HepG2 (cell line): ENCODE results near the gene SHLD3. TPM values are rescaled to one million over a fixed set of nuclear protein-coding genes. Genes with fewer than 3 reads are reported as not detected.
"Not testable (repeated sequence)": the region's sequence is repeated elsewhere in the genome, so short reads cannot be mapped to it uniquely, and the experiment has no call there.

Experiments
- ATAC-seq: fragments of 200-7000 bp; cut with Tn5 transposase; 3 replicates; pipeline ENCODE4 v1.9.1; 2020; ENCODE audit warnings: mild to moderate bottlenecking, moderate library complexity
- BruUV-seq: library from RNA; stranded (reverse); fragments of 400-500 nt; replicated peaks from 2 replicates; lab custom pipeline; 2021; lab: Mats Ljungman, UMichigan
- CTCF ChIA-PET: fragments of 300-600 bp; formaldehyde crosslinking; extraction: SDS; loops from one replicate; lab custom pipeline; 2021; ENCODE audit warnings: low total read pairs, inconsistent platforms, low intra/inter-chr PET ratio; lab: Yijun Ruan, JAX
- POLR2A ChIA-PET: fragments of 350-600 bp; sonication (Branson Sonifier 250); formaldehyde crosslinking; loops from one replicate; lab custom pipeline; 2020; ENCODE audit warnings: antibody characterized with exemption, inconsistent platforms; lab: Yijun Ruan, JAX
- DNase-seq: peaks from one replicate; pipeline ENCODE4 v3.0.0-alpha.2; 2015; ENCODE audit warnings: low spot score
- FAIRE-seq: peaks from 3 replicates; lab custom pipeline; 2011; peaks lifted over from hg19 to GRCh38; lab: Jason Lieb, UNC
- H2AFZ ChIP-seq: one replicate; pipeline ENCODE4 v1.6.1; 2011; ENCODE audit warnings: low read length, inconsistent platforms
- H3K27ac ChIP-seq: fragments of 300-600 bp; 3 replicates; pipeline ENCODE4 v1.8.0; 2011; ENCODE audit warnings: mixed run types, mild to moderate bottlenecking, mixed read lengths, low read length, inconsistent platforms; ENCODE audit not compliant: insufficient read depth; ENCODE audit errors: extremely low read length
- H3K27me3 ChIP-seq, 2 experiments: fragments of 200-600 bp in 1 of 2; 2 replicates in 1 of 2; 3 replicates in 1 of 2; pipeline versions ENCODE4 v1.6.0 to v1.8.0; 2011; ENCODE audit warnings: low read length in 2 of 2, mild to moderate bottlenecking in 2 of 2, moderate library complexity in 2 of 2, inconsistent platforms in 1 of 2; ENCODE audit not compliant: insufficient read depth in 2 of 2, control insufficient read depth in 1 of 2
- H3K36me3 ChIP-seq, 2 experiments: fragments of 200-600 bp in 1 of 2; replicated peaks in 1 of 2; 2 replicates in 1 of 2; 3 replicates in 1 of 2; pipeline versions ENCODE4 v1.5.1 to v1.8.0; 2011; ENCODE audit warnings: low read length in 2 of 2, inconsistent platforms in 1 of 2; ENCODE audit not compliant: insufficient read depth in 2 of 2, control insufficient read depth in 1 of 2
- H3K4me1 ChIP-seq: 2 replicates; pipeline ENCODE4 v1.5.1; 2012; ENCODE audit warnings: low read length, inconsistent platforms; ENCODE audit not compliant: insufficient read depth
- H3K4me2 ChIP-seq: 2 replicates; pipeline ENCODE4 v1.6.0; 2011; ENCODE audit warnings: low read depth, low read length, inconsistent platforms
- H3K4me3 ChIP-seq, 3 experiments: fragments of 200-600 bp in 1 of 3; sonication (generic), shearing (Covaris generic) in 1 of 3; replicated peaks in 1 of 3; 2 replicates each; pipeline ENCODE4 v1.5.1; 2011 to 2016; ENCODE audit warnings: low read length in 3 of 3, inconsistent platforms in 2 of 3, low read depth in 2 of 3, mild to moderate bottlenecking in 2 of 3, control low read depth in 1 of 3, mixed read lengths in 1 of 3; ENCODE audit not compliant: insufficient read depth in 1 of 3
- H3K79me2 ChIP-seq: one replicate; pipeline ENCODE4 v1.6.1; 2011; ENCODE audit warnings: low read length, inconsistent platforms; ENCODE audit not compliant: insufficient read depth
- H3K9ac ChIP-seq: 2 replicates; pipeline ENCODE4 v1.6.0; 2011; ENCODE audit warnings: mild to moderate bottlenecking, low read depth, low read length, inconsistent platforms; ENCODE audit not compliant: insufficient read depth
- H3K9me3 ChIP-seq: 2 replicates; pipeline ENCODE4 v1.5.1; 2012; ENCODE audit warnings: mild to moderate bottlenecking, low read length
- H4K20me1 ChIP-seq: 2 replicates; pipeline ENCODE4 v1.6.0; 2011; ENCODE audit warnings: inconsistent platforms, mild to moderate bottlenecking, low read length, moderate library complexity; ENCODE audit not compliant: insufficient read depth
- SOX5 ChIP-seq: IDR thresholded peaks from 2 replicates; pipeline ENCODE4 v1.6.1; 2016; ENCODE audit warnings: borderline replicate concordance
- TRIM22 ChIP-seq: fragments of 450-650 bp; IDR thresholded peaks from 2 replicates; pipeline ENCODE4 v1.6.1; 2017
- ZNF10 ChIP-seq: sonication (generic); formaldehyde crosslinking; IDR thresholded peaks from 2 replicates; pipeline ENCODE4 v1.4.0; 2020; ENCODE audit warnings: mild to moderate bottlenecking, low read depth, missing genetic modification reagents, borderline replicate concordance
- WGBS: methylation state at CpG from one replicate; pipeline ENCODE4 v1.1.6; 2017; ENCODE audit warnings: low lambda C conversion rate; 5-methylcytosine and 5-hydroxymethylcytosine counted together
- in situ Hi-C: cut with HindIII; loops from 2 replicates; pipeline ENCODE4 v1.10.0; 2017; ENCODE audit warnings: low pct_unique_long_range_greater_than_20kb; ENCODE audit not compliant: extremely low pct_ligation_motif_present
- intact Hi-C: fragments of 100-400 bp; cut with micrococcal nuclease; formaldehyde crosslinking; loops from one replicate; pipeline ENCODE4 v1.10.0; 2022; ENCODE audit not compliant: unreplicated experiment
- polyA plus RNA-seq, 8 experiments: library from polyadenylated mRNA; depleted of rRNA in 3 of 8; stranded (reverse) in 7 of 8; unstranded in 1 of 8; fragments of >200 nt; fragmentation: Illumina TruSeq in 4 of 8; extraction: Trizol in 4 of 8; gene quantifications; 2 replicates each; pipeline versions ENCODE4 v1.2.1 to v1.2.3, GENCODE V29; 2011 to 2016; ENCODE audit warnings: low read depth in 4 of 8, missing spikeins in 1 of 8, mixed read lengths in 1 of 8; ENCODE audit not compliant: insufficient read depth in 1 of 8
- small RNA-seq, 3 experiments: library from RNA; depleted of rRNA; stranded (forward); fragments of <200 nt; gene quantifications; one replicate each; pipeline ENCODE3, GENCODE V24; 2012; ENCODE audit warnings: low read depth in 2 of 3, low replicate concordance in 1 of 3; ENCODE audit not compliant: insufficient read length in 3 of 3, insufficient read depth in 2 of 3
- total RNA-seq, 5 experiments: library from RNA; depleted of rRNA; stranded (reverse); fragments of >200 nt; fragmentation: Illumina TruSeq; extraction: Trizol; gene quantifications; 2 replicates each; pipeline ENCODE4 v1.2.3, GENCODE V29; 2016; ENCODE audit warnings: low read depth in 1 of 5

Gene SHLD3
- total and polyA plus RNA-seq, 2 of the 13 experiments (the other 11 are each of a cell fraction or from before 2014, with no cell fraction given), result 3.6 to 6.8 TPM

GRCh38 chr5:65674749-65675148, 49.9 kb downstream of the SHLD3 start (continued):
- TF ChIP-seq ZNF10 (CRISPR knock-in tag) (no peak), SOX5 (CRISPR knock-in tag) (no peak), TRIM22 (no peak)

GRCh38 chr5:65676056-65676455, 51.2 kb downstream of the SHLD3 start:
- H3K9me3 ChIP-seq, H3K4me3 ChIP-seq, H3K4me1 ChIP-seq, in situ Hi-C loops, H3K4me2 ChIP-seq, intact Hi-C loops, FAIRE-seq, BruUV-seq, H3K27ac ChIP-seq, ATAC-seq, CTCF ChIA-PET, H3K9ac ChIP-seq, H2AFZ ChIP-seq, H3K79me2 ChIP-seq, H4K20me1 ChIP-seq, H3K27me3 ChIP-seq, DNase-seq, POLR2A ChIA-PET: not testable (repeated sequence)
- peaks cover 0 to 34% of the 10 kb centered on the region in 2 experiments; a peak in 3 of 5 replicates for H3K36me3 ChIP-seq
- WGBS, result 93% methylated on average over 3 of the region's 3 CpGs

Small RNAs within 50 kb of the gene (small RNA-seq; reads per million reads assigned to genes)
- 0 reads per million in 3 experiments for gene RNU6-540P

Other genes starting within 250 kb of the SHLD3 start
- 0.93 and 3.1 TPM in 2 replicates for gene ADAMTS6, start 143.1 kb upstream of the SHLD3 start, total RNA-seq (2016; rRNA removed; fragmentation: Illumina TruSeq; extraction: Trizol)
- gene ADAMTS6, start 143.1 kb upstream of the SHLD3 start, polyA plus RNA-seq (2011; rRNA removed), result 7.3 and 8.2 TPM in 2 replicates
- gene CENPK, start 61.9 kb upstream of the SHLD3 start, total RNA-seq (2016; rRNA removed; fragmentation: Illumina TruSeq; extraction: Trizol), result 54.4 and 75.0 TPM in 2 replicates
- 7.9 and 14.3 TPM in 2 replicates for gene CENPK, start 61.9 kb upstream of the SHLD3 start, polyA plus RNA-seq (2011; rRNA removed)
- gene PPWD1, start 61.7 kb upstream of the SHLD3 start, total RNA-seq (2016; rRNA removed; fragmentation: Illumina TruSeq; extraction: Trizol), result 44.3 and 60.8 TPM in 2 replicates
- gene PPWD1, start 61.7 kb upstream of the SHLD3 start, polyA plus RNA-seq (2011; rRNA removed), result 7.4 and 7.9 TPM in 2 replicates
- gene TRIM23, start 694 bp upstream of the SHLD3 start, total RNA-seq (2016; rRNA removed; fragmentation: Illumina TruSeq; extraction: Trizol), result 11.4 and 14.7 TPM in 2 replicates
- gene TRIM23, start 694 bp upstream of the SHLD3 start, polyA plus RNA-seq (2011; rRNA removed), result 4.6 and 5.2 TPM in 2 replicates
- gene TRAPPC13, start within 50 bp of the SHLD3 start, total RNA-seq (2016; rRNA removed; fragmentation: Illumina TruSeq; extraction: Trizol), result 19.6 and 24.3 TPM in 2 replicates
- 8.4 and 10.1 TPM in 2 replicates for gene TRAPPC13, start within 50 bp of the SHLD3 start, polyA plus RNA-seq (2011; rRNA removed)
- gene SGTB, start 97.1 kb downstream of the SHLD3 start, total RNA-seq (2016; rRNA removed; fragmentation: Illumina TruSeq; extraction: Trizol), result 11.2 and 13.9 TPM in 2 replicates
- gene SGTB, start 97.1 kb downstream of the SHLD3 start, polyA plus RNA-seq (2011; rRNA removed), result 3.3 and 5.2 TPM in 2 replicates
- 36.7 and 62.9 TPM in 2 replicates for gene NLN, start 97.2 kb downstream of the SHLD3 start, total RNA-seq (2016; rRNA removed; fragmentation: Illumina TruSeq; extraction: Trizol)
- 10.5 and 11.9 TPM in 2 replicates for gene NLN, start 97.2 kb downstream of the SHLD3 start, polyA plus RNA-seq (2011; rRNA removed)